Right lobe of liver (tissue), 6 donors: ENCODE data around the gene ZNF48. TPM values are rescaled to one million over a fixed set of nuclear protein-coding genes. Genes with fewer than 3 reads are reported as not detected.
A peak's percentile ranks its signal among the peaks of the same experiment; 100 is the strongest.

Experiments
- ATAC-seq, 4 donors: fragments of 200-7000 bp; cut with Tn5 transposase; one replicate each; pipeline ENCODE4 v1.9.1; 2020; ENCODE audit warnings: mild to moderate bottlenecking in 4 of 4, moderate library complexity in 4 of 4
- DNase-seq, 3 donors: peaks; one replicate each; pipeline ENCODE4 v3.0.0-alpha.2; 2020
- H3K27ac ChIP-seq, 3 donors: fragments of 200-600 bp; one replicate each; pipeline ENCODE4 v1.8.0; 2022
- H3K27me3 ChIP-seq, 2 donors: fragments of 200-600 bp; one replicate each; pipeline ENCODE4 v1.8.0; 2022
- H3K36me3 ChIP-seq, 4 donors: fragments of 200-600 bp; sonication (generic) in 1 of 4; one replicate each; pipeline versions ENCODE4 v1.5.1 to v1.8.0; 2017 to 2022; ENCODE audit warnings: control low read depth in 1 of 4
- H3K4me1 ChIP-seq, 4 donors: fragments of 200-600 bp; sonication (generic) in 1 of 4; one replicate each; pipeline versions ENCODE4 v1.5.1 to v1.8.0; 2017 to 2022; ENCODE audit warnings: control low read depth in 1 of 4
- H3K4me3 ChIP-seq, 3 donors: fragments of 200-600 bp; one replicate each; pipeline ENCODE4 v1.8.0; 2022
- H3K9me3 ChIP-seq, 4 donors: fragments of 200-600 bp; sonication (generic) in 1 of 4; one replicate each; pipeline versions ENCODE4 v1.5.1 to v1.8.0; 2017 to 2022; ENCODE audit warnings: control low read depth in 1 of 4
- CTCF ChIP-seq, 4 donors: fragments of 200-600 bp in 3 of 4; fragments of 450-650 bp in 1 of 4; IDR thresholded peaks; one replicate each; pipeline versions ENCODE4 v1.5.1 to v1.8.0; 2016 to 2022; ENCODE audit warnings: antibody characterized with exemption in 4 of 4, mild to moderate bottlenecking in 2 of 4
- POLR2A ChIP-seq: fragments of 450-650 bp; IDR thresholded peaks from one replicate; pipeline ENCODE4 v1.6.1; 2017; ENCODE audit warnings: antibody characterized with exemption, mild to moderate bottlenecking
- WGBS: methylation state at CpG from one replicate; pipeline ENCODE4 v1.1.6; 2018; ENCODE audit warnings: low coverage, low lambda C conversion rate; ENCODE audit not compliant: insufficient coverage; ENCODE audit errors: missing lambda C conversion rate; 5-methylcytosine and 5-hydroxymethylcytosine counted together
- intact Hi-C, 2 donors: fragments of 100-400 bp; cut with DNase I; formaldehyde crosslinking; loops; one replicate each; pipeline versions ENCODE4 v1.11.2 to v1.14.1; 2022
- total RNA-seq, 6 experiments: library from RNA; depleted of rRNA in 2 of 6; stranded (reverse); fragments of >200 nt in 2 of 6; fragmentation: NEBNext Ultra II Directional in 3 of 6; extraction: Animal tissue kit (Norgen Biotek cat#: 25700) in 3 of 6; gene quantifications; one replicate each; pipeline versions ENCODE4 v1.1.0 to v1.2.4, GENCODE V29; 2016 to 2023
- donor health status: DM: no; HTN: yes; CAD: no.
- donor health status: DM: no; HTN: no; CAD: no.
- donor health status: DM: no; HTN: no; CAD: no.
- donor health status: DM: no; HTN: yes; CAD: no.
- donor health status: DM: no; HTN: yes; CAD: no.

Gene ZNF48
- total RNA-seq, 6 experiments from 2014 or later: 2.9 to 4.3 (median 3.9) TPM

DNA sequence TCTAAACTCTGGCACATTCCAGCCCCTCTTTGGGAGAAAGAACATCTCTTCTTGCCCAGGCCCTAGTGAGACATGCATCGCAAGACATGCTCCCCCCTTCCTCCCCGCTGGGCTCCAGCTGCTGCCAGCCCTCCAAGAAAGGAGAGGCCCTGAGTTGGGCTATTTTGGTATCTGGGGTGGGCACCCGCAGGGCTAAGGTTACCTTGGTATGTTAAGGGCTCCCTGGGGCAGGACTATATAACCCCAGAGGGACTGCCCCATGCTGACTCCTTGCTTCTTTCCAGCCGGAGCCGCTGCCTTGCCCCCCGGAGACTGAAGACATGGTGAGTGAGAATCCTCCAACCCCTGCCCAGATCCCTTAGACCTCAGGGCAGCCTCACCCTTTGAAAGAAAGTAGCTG lies 20.7 kb upstream of the ZNF48 start, which contains the start of gene MYL11:
MYL11 (plus strand) TSS at position 265 of the 400 bp plus-strand sequence; CDS start at position 321, 56 bp downstream.
- Histone ChIP-seq H3K27ac (no peak within 1 kb of the TSS), H3K27me3 (no peaks in the 10 kb centered on the region), H3K9me3 (no peaks in the 10 kb centered on the region), H3K4me3 (no peak within 1 kb of the TSS), H3K4me1 (peaks cover 0 to 13% (median 3%) of the 10 kb centered on the region in 4 donors), H3K36me3 (no peaks in the 10 kb centered on the region)
- TF ChIP-seq CTCF (IDR thresholded peaks at IDR 0.05) (no peak), POLR2A (no peak)
- ATAC-seq (no peak), DNase-seq (no peak)
- 82% methylated on average over 3 of the region's 6 CpGs for WGBS
- intact Hi-C loops: no loop called here

GRCh38 chr16:30375864-30376263 lies 19.4 kb upstream of the ZNF48 start:
- peak in 1 of 3 donors; percentile 53 for DNase-seq
- peaks cover 0 to 13% (median 3%) of the 10 kb centered on the region in 4 donors for H3K4me1 ChIP-seq
- H3K27ac ChIP-seq: no peak overlapping the region
- H3K9me3 ChIP-seq: no peaks in the 10 kb centered on the region
- no peaks in the 10 kb centered on the region for H3K36me3 ChIP-seq
- no peak overlapping the region for H3K4me3 ChIP-seq
- intact Hi-C loops: no loop called here
- no peak for ATAC-seq
- 60% methylated on average over 1 of the region's 8 CpGs for WGBS
- no peak for TF ChIP-seq POLR2A
- no peak for TF ChIP-seq CTCF (IDR thresholded peaks at IDR 0.05)
- no peaks in the 10 kb centered on the region for H3K27me3 ChIP-seq

DNA sequence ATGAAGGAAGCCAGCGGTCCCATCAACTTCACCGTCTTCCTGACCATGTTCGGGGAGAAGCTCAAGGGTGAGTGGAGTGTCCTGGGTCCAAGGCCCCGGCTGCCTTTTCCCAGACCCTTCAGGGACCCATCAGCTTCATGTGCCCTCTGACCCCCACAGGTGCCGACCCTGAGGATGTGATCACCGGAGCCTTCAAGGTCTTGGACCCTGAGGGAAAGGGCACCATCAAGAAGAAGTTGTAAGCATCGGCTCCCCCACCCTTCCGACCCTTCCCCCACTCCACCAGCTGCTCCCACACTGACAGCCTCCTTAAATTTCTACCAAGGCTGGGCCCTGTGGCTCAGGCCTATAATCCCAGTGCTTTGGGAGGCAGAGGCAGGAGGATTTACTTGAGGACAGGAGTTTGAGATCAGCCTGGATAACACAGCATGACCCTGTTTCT lies 18.7 kb upstream of the ZNF48 start:
- no peaks in the 10 kb centered on the region for H3K36me3 ChIP-seq
- no peak for ATAC-seq
- 93% methylated on average over 3 of the region's 8 CpGs for WGBS
- no peaks in the 10 kb centered on the region for H3K9me3 ChIP-seq
- intact Hi-C loops: no loop called here
- no peaks in the 10 kb centered on the region for H3K27me3 ChIP-seq
- TF ChIP-seq POLR2A (no peak), CTCF (IDR thresholded peaks at IDR 0.05) (no peak)
- H3K4me3 ChIP-seq: no peak overlapping the region
- DNase-seq: peak in 1 of 3 donors; percentile 21
- H3K27ac ChIP-seq: peak overlapping the region in 1 of 3 donors; percentile 97
- H3K4me1 ChIP-seq: peaks cover 0 to 9% (median 3%) of the 10 kb centered on the region in 4 donors

DNA sequence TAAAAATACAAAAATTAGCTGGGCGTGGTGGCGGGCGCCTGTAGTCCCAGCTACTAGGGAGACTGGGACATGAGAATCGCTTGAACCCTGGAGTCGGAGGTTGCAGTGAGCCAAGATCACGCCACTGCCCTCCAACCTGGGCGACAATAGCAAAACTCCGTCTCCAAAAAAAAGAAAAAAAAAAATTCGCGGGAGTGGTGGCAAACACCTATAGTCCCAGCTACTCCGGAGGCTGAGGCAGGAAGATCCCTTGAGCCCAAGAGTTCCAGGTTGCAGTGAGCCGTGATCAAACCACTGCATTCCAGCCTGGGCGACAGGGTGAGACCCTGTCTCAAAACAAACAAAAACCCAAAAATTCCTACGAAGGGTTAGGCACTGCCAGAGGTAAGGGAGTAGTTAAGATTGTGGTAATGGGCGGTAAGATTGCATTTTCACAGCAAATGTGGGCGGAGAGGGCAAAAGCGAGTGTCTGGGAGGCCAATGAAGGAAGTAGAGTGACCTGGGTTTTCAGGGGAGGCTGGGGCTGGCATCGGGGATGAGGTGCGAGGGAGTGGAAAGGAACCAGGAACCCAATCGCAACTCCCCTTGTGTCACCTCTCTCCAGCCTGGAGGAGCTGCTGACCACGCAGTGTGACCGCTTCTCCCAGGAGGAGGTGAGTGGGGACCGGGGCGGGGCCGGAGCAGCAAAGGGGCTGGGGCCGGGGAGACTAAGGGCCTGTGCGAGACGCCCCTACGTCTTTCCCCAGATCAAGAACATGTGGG lies 18.0 kb upstream of the ZNF48 start:
- H3K4me3 ChIP-seq: peak overlapping the region; percentile 60 to 69 (median 64)
- TF ChIP-seq POLR2A: no peak
- WGBS: 51% methylated on average over 20 of the region's 29 CpGs
- H3K36me3 ChIP-seq: no peaks in the 10 kb centered on the region
- no peak for DNase-seq
- intact Hi-C loops: no loop called here
- H3K27me3 ChIP-seq: no peaks in the 10 kb centered on the region
- H3K27ac ChIP-seq: peak overlapping the region; percentile 88 to 97 (median 96)
- no peaks in the 10 kb centered on the region for H3K9me3 ChIP-seq
- no peak for ATAC-seq
- peaks cover 0 to 9% (median 3%) of the 10 kb centered on the region in 4 donors for H3K4me1 ChIP-seq

- peaks cover 0 to 9% (median 3%) of the 10 kb centered on the region in 4 donors for H3K4me1 ChIP-seq
- H3K4me3 ChIP-seq: peak overlapping the region; percentile 60 to 69 (median 64)
- no peaks in the 10 kb centered on the region for H3K27me3 ChIP-seq
- peak overlapping the region; percentile 88 to 97 (median 96) for H3K27ac ChIP-seq
- no peaks in the 10 kb centered on the region for H3K9me3 ChIP-seq
- 7% methylated on average over 35 of the region's 39 CpGs for WGBS
- TF ChIP-seq CTCF (IDR thresholded peaks at IDR 0.05): no peak
- no peak for TF ChIP-seq POLR2A
- intact Hi-C loops: no loop called here
- peak; percentile 87 to 90 (median 87) for DNase-seq
- H3K36me3 ChIP-seq: no peaks in the 10 kb centered on the region
- ATAC-seq: peak; percentile 34 to 58 (median 49)
Measured at GRCh38 chr16:30377812-30378235, 17.4 kb upstream of the ZNF48 start.
